ENCODE results near the gene CDH15. TPM values are rescaled to one million over a fixed set of nuclear protein-coding genes. Genes with fewer than 3 reads are reported as not detected.

The CDH15 gene
- total RNA-seq, 1 experiment from 2014 or later: 0.46 TPM

- TF ChIP-seq ZNF281 (CRISPR knock-in tag; IDR thresholded peaks at IDR 0.05) (no peak), MLX (CRISPR knock-in tag; IDR thresholded peaks at IDR 0.05) (no peak), GRHL2 (CRISPR knock-in tag; IDR thresholded peaks at IDR 0.05; ENCODE audit: insufficient replicate concordance, severe bottlenecking) (no peak), ZBTB21 (CRISPR knock-in tag; IDR thresholded peaks at IDR 0.05; ENCODE audit: borderline replicate concordance) (no peak)
These were observed 13.8 kb upstream of the CDH15 start (continued) for GRCh38 chr16:89157778-89158177.

GRCh38 chr16:89159066-89159849, 12.3 kb upstream of the CDH15 start:
- no peaks in the 10 kb centered on the region for H3K4me1 Mint-ChIP-seq
- H3K27me3 Mint-ChIP-seq (ENCODE audit: low read depth): peaks cover 7% of the 10 kb centered on the region
- H3K4me3 Mint-ChIP-seq: no peak overlapping the region
- POLR2A ChIA-PET: no interaction called here
- no peak for DNase-seq (ENCODE audit: low spot score)
- H3K27ac Mint-ChIP-seq: no peak overlapping the region
- CTCF ChIA-PET: interaction anchor here (1.8 kb wide), 1 partner anchor 422 kb away, joined by 5 read pairs; no protein-coding TSS in a partner anchor
- H3K36me3 Mint-ChIP-seq: peaks cover 6% of the 10 kb centered on the region; the same call in 1 of the 2 replicates
- H3K9me3 Mint-ChIP-seq: peaks cover 17% of the 10 kb centered on the region
- ATAC-seq: no peak
- TF ChIP-seq PREB (CRISPR knock-in tag; IDR thresholded peaks at IDR 0.05; ENCODE audit: borderline replicate concordance): peak; percentile 14; the same call in 1 of the 2 replicates
- TF ChIP-seq AR (CRISPR knock-in tag; IDR thresholded peaks at IDR 0.05): no peak
- TF ChIP-seq GTF2I (CRISPR knock-in tag; conservative IDR thresholded peaks at IDR 0.05): no peak
- TF ChIP-seq GABPB1 (CRISPR knock-in tag; IDR thresholded peaks at IDR 0.05): peak; percentile 60; the same call in 1 of the 2 replicates
- TF ChIP-seq MLX (CRISPR knock-in tag; IDR thresholded peaks at IDR 0.05): 0 out of 2 replicates have a peak, but pooled peaks have one; percentile 17

GRCh38 chr16:89159850-89160354, 11.6 kb upstream of the CDH15 start:
- TF ChIP-seq MLX (CRISPR knock-in tag; IDR thresholded peaks at IDR 0.05) (0 out of 2 replicates have a peak, but pooled peaks have one; percentile 14), PRDM15 (CRISPR knock-in tag; IDR thresholded peaks at IDR 0.05) (no peak)
- Mint-ChIP-seq H3K36me3 (peaks cover 6% of the 10 kb centered on the region; the same call in 1 of the 2 replicates), H3K4me1 (no peaks in the 10 kb centered on the region), H3K27me3 (ENCODE audit: low read depth) (peaks cover 7% of the 10 kb centered on the region), H3K4me3 (no peak overlapping the region), H3K27ac (no peak overlapping the region), H3K9me3 (peaks cover 17% of the 10 kb centered on the region)
- CTCF ChIA-PET: interaction anchor here (0.5 to 1.8 kb wide), 2 partner anchors 296 to 423 kb away, joined by 3 to 5 read pairs; no protein-coding TSS in a partner anchor
- ATAC-seq: no peak
- no peak for DNase-seq (ENCODE audit: low spot score)
- POLR2A ChIA-PET: no interaction called here

Data from WTC11 (cell line).